ENCODE data around the gene FBXW11.

The FBXW11 gene

GRCh38 chr5:171956887-171957495 is 49.4 kb downstream of the FBXW11 start:
- TF ChIP-seq CTCF (IDR thresholded peaks at IDR 0.05; ENCODE audit: insufficient read depth, low read length) (no peak), SPI1 (IDR thresholded peaks at IDR 0.05; ENCODE audit: borderline replicate concordance, low read depth) (no peak), GABPA (IDR thresholded peaks at IDR 0.05; ENCODE audit: low read depth) (no peak), REST (IDR thresholded peaks at IDR 0.05; ENCODE audit: insufficient replicate concordance, low read depth) (no peak), POLR2AphosphoS5 (IDR thresholded peaks at IDR 0.05; ENCODE audit: low read depth) (no peak)
- H3K27ac ChIP-seq (replicated peaks), result no peak overlapping the region
- no peak overlapping the region for H3K4me3 ChIP-seq (replicated peaks; ENCODE audit: insufficient read depth, low read length)
- no peaks in the 10 kb centered on the region for H3K27me3 ChIP-seq (ENCODE audit: insufficient read depth, poor library complexity, severe bottlenecking)
- DNase-seq (ENCODE audit: low read depth in 1 of 2, low spot score in 1 of 2), result no peak

- H3K27ac ChIP-seq (replicated peaks), result no peak overlapping the region
- no peak for TF ChIP-seq REST (IDR thresholded peaks at IDR 0.05; ENCODE audit: insufficient replicate concordance, low read depth)
- TF ChIP-seq POLR2AphosphoS5 (IDR thresholded peaks at IDR 0.05; ENCODE audit: low read depth), result no peak
- TF ChIP-seq GABPA (IDR thresholded peaks at IDR 0.05; ENCODE audit: low read depth), result no peak
- TF ChIP-seq CTCF (IDR thresholded peaks at IDR 0.05; ENCODE audit: insufficient read depth, low read length), result no peak
- no peak for TF ChIP-seq SPI1 (IDR thresholded peaks at IDR 0.05; ENCODE audit: borderline replicate concordance, low read depth)
- DNase-seq (ENCODE audit: low read depth in 1 of 2, low spot score in 1 of 2), result no peak
- H3K27me3 ChIP-seq (ENCODE audit: insufficient read depth, poor library complexity, severe bottlenecking), result no peaks in the 10 kb centered on the region
- H3K4me3 ChIP-seq (replicated peaks; ENCODE audit: insufficient read depth, low read length), result no peak overlapping the region
Measured at GRCh38 chr5:171956314-171956713, 50.1 kb downstream of the FBXW11 start.

GRCh38 chr5:171955761-171956160 is 50.7 kb downstream of the FBXW11 start:
- H3K4me3 ChIP-seq (replicated peaks; ENCODE audit: insufficient read depth, low read length), result no peak overlapping the region
- DNase-seq (ENCODE audit: low read depth in 1 of 2, low spot score in 1 of 2), result no peak
- TF ChIP-seq POLR2AphosphoS5 (IDR thresholded peaks at IDR 0.05; ENCODE audit: low read depth) (no peak), SPI1 (IDR thresholded peaks at IDR 0.05; ENCODE audit: borderline replicate concordance, low read depth) (no peak), REST (IDR thresholded peaks at IDR 0.05; ENCODE audit: insufficient replicate concordance, low read depth) (no peak), GABPA (IDR thresholded peaks at IDR 0.05; ENCODE audit: low read depth) (no peak), CTCF (IDR thresholded peaks at IDR 0.05; ENCODE audit: insufficient read depth, low read length) (no peak)
- no peaks in the 10 kb centered on the region for H3K27me3 ChIP-seq (ENCODE audit: insufficient read depth, poor library complexity, severe bottlenecking)
- H3K27ac ChIP-seq (replicated peaks), result no peak overlapping the region
